HUDEP-2 (cell line): ENCODE measurements around the gene MINDY1.
A peak's percentile ranks its signal among the peaks of the same experiment; 100 is the strongest.

Experiments
- DNase-seq, 76 experiments: peaks; one replicate each; lab custom pipeline; 2025; ENCODE audit not compliant: unreplicated experiment in 76 of 76; lab: John Stamatoyannopoulos, UW

MINDY1 gene

GRCh38 chr1:151006327-151007052, at the start of gene MINDY1:
MINDY1 (minus strand) TSS chr1:151006902; CDS start chr1:151002617, 4,285 bp downstream.
- peak in 73 of 76 experiments; percentile 8 to 78 (median 49) for DNase-seq

GRCh38 chr1:151056149-151056548, 49.4 kb upstream of the MINDY1 start:
- DNase-seq, result peak in 7 of 76 experiments; percentile 12 to 24 (median 19)

DNA sequence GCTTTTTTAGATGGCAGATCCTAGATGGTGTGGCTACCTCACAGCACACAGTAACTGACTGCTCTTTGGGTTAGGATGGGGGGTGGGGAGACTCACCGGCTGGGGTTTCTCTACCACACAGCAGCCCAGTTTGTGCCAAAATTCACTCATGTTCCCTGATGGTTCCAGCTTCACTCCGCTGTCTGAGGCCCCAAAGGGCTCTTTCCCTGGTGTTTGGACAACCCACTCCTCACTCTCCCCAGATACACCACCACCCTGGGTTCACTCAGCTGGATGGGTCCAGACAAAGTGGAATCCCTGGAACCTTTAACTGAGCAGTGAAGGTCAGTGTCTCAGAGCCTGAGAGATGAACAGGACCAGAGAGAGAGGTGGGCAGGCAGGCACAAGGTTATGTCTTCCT, 48.9 kb upstream of the MINDY1 start:
- no peak for DNase-seq

- peak in 7 of 76 experiments; percentile 13 to 42 (median 31) for DNase-seq
Measured at GRCh38 chr1:151054971-151055547, 48.4 kb upstream of the MINDY1 start.

- no peak for DNase-seq
Measured at GRCh38 chr1:151051356-151052009, 44.8 kb upstream of the MINDY1 start.

- no peak for DNase-seq
Measured at GRCh38 chr1:151050051-151050688, 43.5 kb upstream of the MINDY1 start.

DNA sequence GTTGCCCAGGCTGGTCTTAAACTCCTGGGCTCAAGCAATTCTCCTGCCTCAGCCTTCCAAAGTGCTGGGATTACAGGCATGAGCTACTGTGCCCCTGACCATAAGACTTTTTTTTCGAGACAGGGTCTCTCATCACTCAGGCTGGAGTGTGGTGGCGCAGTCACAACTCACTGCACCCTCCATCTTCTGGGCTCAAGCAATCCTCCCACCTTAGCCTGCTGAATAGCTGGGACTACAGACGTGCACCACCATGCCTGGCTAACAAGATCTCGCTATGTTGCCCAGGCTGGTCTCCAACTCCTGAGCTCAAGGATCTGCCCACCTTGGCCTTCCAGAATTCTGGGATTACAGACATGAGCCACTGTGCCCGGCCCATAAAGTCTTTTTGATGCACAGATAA, 42.8 kb upstream of the MINDY1 start:
- no peak for DNase-seq

DNA sequence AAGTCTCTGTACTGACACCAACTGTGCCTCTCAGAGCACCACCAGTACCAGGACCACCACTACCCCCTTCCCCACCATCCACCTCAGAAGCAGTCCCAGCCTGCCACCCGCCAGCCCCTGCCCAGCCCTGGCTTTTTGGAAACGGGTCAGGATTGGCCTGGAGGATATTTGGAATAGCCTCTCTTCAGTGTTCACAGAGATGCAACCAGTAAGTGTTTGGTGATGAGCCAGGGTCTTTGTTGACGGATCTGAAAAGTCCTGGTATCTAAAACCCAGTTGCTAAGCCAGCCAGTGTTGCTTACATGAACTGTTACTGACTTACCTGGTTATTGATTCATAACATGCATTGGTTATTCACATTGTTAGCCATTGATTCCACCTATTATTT, 41.9 kb upstream of the MINDY1 start:
- DNase-seq, result no peak

GRCh38 chr1:151047925-151048644, 41.4 kb upstream of the MINDY1 start:
- DNase-seq, result peak in 73 of 76 experiments; percentile 17 to 87 (median 66)

GRCh38 chr1:151047591-151047924, 40.9 kb upstream of the MINDY1 start, which contains the start of gene C1orf56:
C1orf56 (plus strand) TSS chr1:151047751; CDS start chr1:151047848, 97 bp downstream.
- peak in 41 of 76 experiments; percentile 5 to 61 (median 33) for DNase-seq

DNA sequence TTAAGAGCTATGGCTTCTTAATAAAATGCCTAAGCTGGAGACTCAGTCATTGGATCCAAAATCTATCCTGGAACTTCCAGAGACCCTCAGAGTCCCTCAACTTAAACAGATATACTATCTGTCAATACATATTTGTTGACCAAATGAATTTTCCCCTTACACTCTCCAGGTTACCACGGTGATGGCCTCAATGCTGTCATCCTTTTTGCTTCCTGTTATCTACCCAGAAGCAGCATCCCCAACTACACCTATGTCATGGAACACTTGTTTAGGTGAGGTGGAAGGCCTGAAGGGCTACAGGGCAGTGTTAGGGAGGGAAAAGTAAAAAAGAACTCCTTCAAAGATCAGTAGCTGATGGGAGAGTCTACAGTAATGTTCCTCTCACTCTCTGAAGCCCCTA, 36.5 kb upstream of the MINDY1 start:
- no peak for DNase-seq

- peak in 4 of 76 experiments; percentile 11 to 29 (median 18) for DNase-seq
Measured at GRCh38 chr1:151039521-151039920, 32.8 kb upstream of the MINDY1 start.

GRCh38 chr1:151037032-151037431, 30.3 kb upstream of the MINDY1 start:
- DNase-seq, result no peak

- DNase-seq, result no peak
Measured at GRCh38 chr1:151036356-151036755, 29.7 kb upstream of the MINDY1 start, which contains the start of gene BNIPL. BNIPL (plus strand) TSS chr1:151036586; CDS start chr1:151036726, 140 bp downstream.

GRCh38 chr1:151035167-151035566, 28.5 kb upstream of the MINDY1 start:
- no peak for DNase-seq

- no peak for DNase-seq
Measured at GRCh38 chr1:151032164-151032563, 25.5 kb upstream of the MINDY1 start.

GRCh38 chr1:151026460-151026859, 19.8 kb upstream of the MINDY1 start:
- DNase-seq, result no peak

DNA sequence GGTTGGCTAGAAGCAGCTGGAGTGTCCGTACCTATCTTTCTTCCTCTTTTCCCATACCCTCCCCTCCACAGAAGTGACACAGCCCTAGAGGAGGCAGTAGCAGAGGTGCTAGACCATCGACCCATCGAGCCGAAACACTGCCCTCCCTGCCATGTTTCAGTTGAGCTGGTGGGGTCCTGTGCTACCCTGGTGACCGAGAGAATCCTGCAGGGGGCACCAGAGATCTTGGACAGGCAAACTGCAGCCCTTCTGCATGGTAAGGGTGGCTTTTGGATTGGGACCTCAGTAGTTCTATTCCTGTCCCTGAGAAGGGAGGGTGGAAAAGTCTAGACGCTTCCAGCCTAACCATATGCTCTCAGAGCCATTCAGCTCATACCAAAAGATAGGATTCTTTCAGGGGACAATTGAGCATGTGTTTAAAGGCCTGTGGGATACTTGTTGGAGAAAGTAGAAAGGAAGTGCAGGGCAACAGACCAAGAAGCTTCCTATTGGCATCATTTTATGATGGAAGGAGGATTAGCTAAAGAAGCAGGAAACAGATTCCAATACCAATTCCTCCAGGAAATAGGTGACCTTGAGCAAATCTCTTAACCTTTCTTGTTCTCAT, 17.9 kb upstream of the MINDY1 start:
- peak in 70 of 76 experiments; percentile 16 to 83 (median 64) for DNase-seq

DNA sequence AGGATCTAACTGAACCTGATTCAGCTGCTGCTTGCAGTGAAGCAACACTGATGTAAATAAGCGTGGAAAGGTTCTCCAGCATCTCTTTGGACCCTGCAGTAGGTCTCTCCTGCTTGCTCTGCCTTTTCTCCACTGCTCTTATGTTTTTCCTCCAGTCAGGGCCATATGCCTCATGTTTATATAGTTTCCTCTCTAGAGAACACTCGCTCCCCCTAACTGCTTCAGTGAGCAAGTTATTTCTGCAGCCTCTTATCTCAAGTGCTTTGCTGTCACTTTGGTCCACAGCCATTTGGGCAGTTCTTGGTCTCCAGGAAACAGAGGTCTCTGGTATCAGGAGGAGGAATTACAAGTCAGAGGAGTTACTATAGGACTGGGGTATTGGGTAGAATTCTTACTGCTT, 6.8 kb upstream of the MINDY1 start:
- peak in 65 of 76 experiments; percentile 5 to 74 (median 41) for DNase-seq
